Nephron (organoid): ENCODE measurements around the gene SCIN.

Source experiments
- H3K27ac Mint-ChIP-seq, 3 experiments: 2 replicates each; pipeline ENCODE4 v1.8.0; 2020; ENCODE audit warnings: mixed read lengths in 3 of 3, mild to moderate bottlenecking in 2 of 3, moderate library complexity in 1 of 3
- H3K27me3 Mint-ChIP-seq: 2 replicates; pipeline ENCODE4 v1.8.0; 2021; ENCODE audit warnings: low read depth, mild to moderate bottlenecking, moderate library complexity, mixed read lengths
- H3K36me3 Mint-ChIP-seq: 2 replicates; pipeline ENCODE4 v1.8.0; 2020; ENCODE audit warnings: low read depth, mixed read lengths
- H3K4me1 Mint-ChIP-seq: 2 replicates; pipeline ENCODE4 v1.8.0; 2020; ENCODE audit warnings: mixed read lengths
- H3K4me3 Mint-ChIP-seq, 3 experiments: 2 replicates each; pipeline ENCODE4 v1.8.0; 2020; ENCODE audit warnings: mild to moderate bottlenecking in 3 of 3, mixed read lengths in 3 of 3, moderate library complexity in 2 of 3
- H3K9me3 Mint-ChIP-seq: 2 replicates; pipeline ENCODE4 v1.8.0; 2020; ENCODE audit warnings: mixed read lengths
- TF ChIP-seq, protein P1 (sequence below), 3 experiments: fragments of 200-600 bp; sonication (generic); IDR thresholded peaks; one replicate each; pipeline ENCODE4 v1.5.0; 2021; ENCODE audit warnings: antibody characterized with exemption in 3 of 3; ENCODE audit not compliant: unreplicated experiment in 3 of 3

The SCIN gene

DNA sequence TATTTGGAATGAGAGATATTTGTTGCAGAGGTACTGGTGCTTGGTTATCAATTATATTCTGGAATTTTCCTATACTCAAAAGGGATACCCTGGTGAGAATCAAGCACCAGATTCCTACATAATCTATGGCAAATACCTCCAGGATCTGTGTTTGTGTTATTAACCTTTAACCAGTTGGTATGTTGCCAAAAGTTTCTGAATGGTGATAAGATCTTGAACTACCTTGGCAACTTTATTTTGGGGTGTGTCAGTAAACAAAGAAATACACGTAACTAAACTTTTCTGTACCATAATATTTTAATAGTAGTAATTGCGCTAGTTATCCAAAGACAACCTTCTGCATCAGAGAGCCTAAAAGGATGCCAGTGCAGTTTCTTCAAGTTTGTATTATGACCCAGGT is 13.4 kb downstream of the SCIN start:
- H3K27me3 Mint-ChIP-seq = peaks cover 1% of the 10 kb centered on the region
- no peaks in the 10 kb centered on the region for H3K9me3 Mint-ChIP-seq
- no peak overlapping the region for H3K27ac Mint-ChIP-seq
- peaks cover 4% of the 10 kb centered on the region for H3K36me3 Mint-ChIP-seq
- TF ChIP-seq, protein P1, sequence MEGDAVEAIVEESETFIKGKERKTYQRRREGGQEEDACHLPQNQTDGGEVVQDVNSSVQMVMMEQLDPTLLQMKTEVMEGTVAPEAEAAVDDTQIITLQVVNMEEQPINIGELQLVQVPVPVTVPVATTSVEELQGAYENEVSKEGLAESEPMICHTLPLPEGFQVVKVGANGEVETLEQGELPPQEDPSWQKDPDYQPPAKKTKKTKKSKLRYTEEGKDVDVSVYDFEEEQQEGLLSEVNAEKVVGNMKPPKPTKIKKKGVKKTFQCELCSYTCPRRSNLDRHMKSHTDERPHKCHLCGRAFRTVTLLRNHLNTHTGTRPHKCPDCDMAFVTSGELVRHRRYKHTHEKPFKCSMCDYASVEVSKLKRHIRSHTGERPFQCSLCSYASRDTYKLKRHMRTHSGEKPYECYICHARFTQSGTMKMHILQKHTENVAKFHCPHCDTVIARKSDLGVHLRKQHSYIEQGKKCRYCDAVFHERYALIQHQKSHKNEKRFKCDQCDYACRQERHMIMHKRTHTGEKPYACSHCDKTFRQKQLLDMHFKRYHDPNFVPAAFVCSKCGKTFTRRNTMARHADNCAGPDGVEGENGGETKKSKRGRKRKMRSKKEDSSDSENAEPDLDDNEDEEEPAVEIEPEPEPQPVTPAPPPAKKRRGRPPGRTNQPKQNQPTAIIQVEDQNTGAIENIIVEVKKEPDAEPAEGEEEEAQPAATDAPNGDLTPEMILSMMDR (IDR thresholded peaks at IDR 0.05; ENCODE audit: unreplicated experiment in 3 of 3) = no peak
- H3K4me1 Mint-ChIP-seq = no peaks in the 10 kb centered on the region
- no peak overlapping the region for H3K4me3 Mint-ChIP-seq

DNA sequence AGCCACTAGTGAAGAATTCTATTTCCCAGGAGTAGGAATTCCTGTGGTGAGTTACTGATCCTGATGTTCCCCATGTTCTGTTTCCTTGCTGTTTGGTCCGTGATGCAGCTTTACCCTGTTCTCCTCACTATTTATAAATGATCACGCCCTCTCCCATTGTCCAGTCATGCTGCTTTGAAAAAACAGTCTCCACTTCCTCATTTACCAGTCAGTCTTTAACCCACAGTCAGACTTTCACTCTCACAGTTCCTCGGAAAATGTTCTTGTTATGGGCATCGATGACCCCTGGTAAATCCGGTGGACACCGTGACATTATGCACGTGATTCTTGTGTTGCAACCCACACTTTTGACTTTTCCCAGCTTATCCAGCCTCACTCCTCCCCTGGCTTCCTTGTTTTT is 14.4 kb downstream of the SCIN start:
- Mint-ChIP-seq H3K27ac (no peak overlapping the region), H3K36me3 (peaks cover 4% of the 10 kb centered on the region), H3K9me3 (no peaks in the 10 kb centered on the region), H3K4me3 (no peak overlapping the region), H3K4me1 (no peaks in the 10 kb centered on the region), H3K27me3 (no peaks in the 10 kb centered on the region)
- TF ChIP-seq, protein P1 (IDR thresholded peaks at IDR 0.05; ENCODE audit: unreplicated experiment in 3 of 3) = no peak

DNA sequence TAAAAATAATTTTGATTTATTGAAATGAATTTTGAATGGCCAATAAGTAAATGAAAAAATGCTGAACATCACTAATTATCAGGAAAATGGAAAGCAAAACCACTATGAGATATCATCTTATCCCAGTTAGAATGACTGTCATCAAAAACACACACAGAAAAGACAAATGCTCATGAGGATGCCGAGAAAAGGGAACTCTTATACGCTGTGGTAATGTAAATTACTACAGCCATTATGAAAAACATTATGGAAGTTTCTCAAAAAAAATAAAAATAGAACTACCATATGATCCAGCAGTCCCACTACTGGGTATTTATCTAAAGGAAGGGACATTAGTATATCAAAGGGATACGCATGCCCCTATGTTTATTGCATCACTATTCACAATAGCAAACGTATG is 15.8 kb downstream of the SCIN start:
- no peaks in the 10 kb centered on the region for H3K27me3 Mint-ChIP-seq
- no peaks in the 10 kb centered on the region for H3K4me1 Mint-ChIP-seq
- TF ChIP-seq, protein P1 (IDR thresholded peaks at IDR 0.05; ENCODE audit: unreplicated experiment in 3 of 3) = no peak
- no peak overlapping the region for H3K4me3 Mint-ChIP-seq
- peaks cover 4% of the 10 kb centered on the region for H3K36me3 Mint-ChIP-seq
- H3K9me3 Mint-ChIP-seq = no peaks in the 10 kb centered on the region
- H3K27ac Mint-ChIP-seq = no peak overlapping the region

DNA sequence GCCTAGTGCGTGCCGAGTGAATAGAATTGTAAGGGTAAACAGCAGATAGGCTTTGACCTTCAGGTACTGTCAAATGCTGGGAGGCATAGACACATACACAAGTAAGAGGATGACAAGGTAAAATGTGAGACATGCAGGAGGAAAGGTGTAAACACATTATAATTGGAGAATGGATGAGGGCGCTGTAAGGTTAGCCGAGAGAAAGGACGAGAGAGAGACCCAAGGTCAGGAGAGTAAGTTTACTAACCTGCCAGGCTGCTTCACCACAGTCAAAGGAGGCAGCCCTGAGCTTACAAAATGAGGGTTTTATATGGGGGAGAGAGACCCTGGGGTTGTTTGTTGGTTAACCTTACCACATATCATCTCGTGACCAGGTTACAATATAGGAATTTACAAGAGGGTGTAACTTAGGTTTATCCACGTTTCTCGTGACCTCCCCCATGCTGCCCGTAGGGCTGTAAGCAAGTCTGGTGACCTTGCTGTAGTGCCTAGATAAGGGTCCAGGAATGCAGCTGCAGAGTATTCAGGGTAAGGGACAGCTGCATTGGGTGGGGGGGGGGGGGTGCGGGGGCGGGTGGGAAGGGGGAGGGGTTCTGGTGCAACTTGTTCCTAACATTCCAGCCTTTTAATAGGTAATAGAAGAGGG is 17.9 kb downstream of the SCIN start:
- TF ChIP-seq, protein P1 (IDR thresholded peaks at IDR 0.05; ENCODE audit: unreplicated experiment in 3 of 3) = no peak
- Mint-ChIP-seq H3K4me1 (no peaks in the 10 kb centered on the region), H3K27me3 (no peaks in the 10 kb centered on the region), H3K4me3 (no peak overlapping the region), H3K27ac (no peak overlapping the region), H3K9me3 (no peaks in the 10 kb centered on the region), H3K36me3 (peaks cover 4% of the 10 kb centered on the region)

DNA sequence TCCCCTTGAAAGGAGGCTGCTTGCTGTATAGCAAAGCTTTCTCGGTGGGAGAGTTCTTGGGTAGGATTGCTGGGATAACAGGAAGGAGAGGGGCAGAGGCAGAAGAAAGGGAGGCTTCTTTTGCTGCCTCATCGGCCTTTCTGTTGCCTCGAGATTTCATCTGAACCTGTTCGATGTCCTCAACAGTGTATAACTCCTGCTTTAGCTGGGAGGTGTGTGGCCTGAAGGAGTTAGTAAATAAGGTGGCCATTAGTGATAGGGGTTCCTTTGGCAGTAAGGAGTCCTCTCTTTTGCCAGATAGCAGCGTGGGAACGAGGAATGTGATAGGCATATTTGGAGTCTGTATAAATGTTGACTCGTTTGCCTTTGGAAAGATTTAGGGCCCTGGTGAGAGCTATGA is 20.0 kb downstream of the SCIN start:
- TF ChIP-seq, protein P1 (IDR thresholded peaks at IDR 0.05; ENCODE audit: unreplicated experiment in 3 of 3) = no peak
- Mint-ChIP-seq H3K36me3 (peaks cover 14% of the 10 kb centered on the region), H3K27me3 (no peaks in the 10 kb centered on the region), H3K27ac (no peak overlapping the region), H3K4me3 (no peak overlapping the region), H3K4me1 (no peaks in the 10 kb centered on the region), H3K9me3 (peaks cover 7% of the 10 kb centered on the region)
